AG08395 (cell line): ENCODE data around the gene OCA2.

ENCODE experiments used
- DNase-seq: peaks from one replicate; pipeline ENCODE4 v3.0.0; 2012; ENCODE audit warnings: mixed read lengths, low spot score

The OCA2 gene

DNA sequence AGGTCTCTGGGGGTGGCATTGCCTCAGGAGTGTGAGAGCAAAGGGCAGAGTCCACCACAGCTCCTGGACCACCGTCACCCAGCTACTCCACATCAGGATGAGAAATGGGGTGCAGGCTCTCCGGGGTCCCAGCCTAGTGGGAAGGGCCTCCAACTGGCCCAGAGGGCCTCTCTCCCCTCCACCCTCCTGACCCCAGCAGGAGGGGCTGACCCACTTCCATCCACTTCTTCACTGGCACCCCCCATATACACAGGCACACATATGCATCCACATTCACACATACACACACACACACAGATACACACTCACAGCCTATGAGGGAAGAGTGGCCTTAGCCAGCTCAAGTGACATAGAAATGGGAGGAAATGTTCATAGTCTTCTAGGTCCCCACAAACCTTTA is 286.0 kb downstream of the OCA2 start:
- DNase-seq = no peak

DNA sequence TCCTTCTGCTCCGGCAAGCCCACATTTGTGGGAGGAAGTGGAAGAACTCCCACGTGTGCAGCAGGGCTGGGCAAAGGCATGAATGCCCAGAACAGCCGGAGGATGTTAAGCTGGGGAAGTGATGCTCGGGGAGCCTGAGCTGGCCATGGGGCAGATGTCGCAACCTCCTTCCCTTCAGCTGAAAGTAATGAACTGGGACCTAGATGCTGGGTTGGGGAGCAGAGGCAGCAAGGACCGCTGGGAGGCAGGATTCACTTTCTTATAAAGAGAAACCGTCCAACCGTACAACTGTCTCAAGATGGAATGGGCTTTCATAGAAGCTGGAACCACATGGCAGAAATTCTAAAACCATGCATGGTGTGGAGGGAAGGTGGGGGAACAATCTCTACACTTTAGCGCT is 290.9 kb downstream of the OCA2 start:
- DNase-seq = no peak

DNA sequence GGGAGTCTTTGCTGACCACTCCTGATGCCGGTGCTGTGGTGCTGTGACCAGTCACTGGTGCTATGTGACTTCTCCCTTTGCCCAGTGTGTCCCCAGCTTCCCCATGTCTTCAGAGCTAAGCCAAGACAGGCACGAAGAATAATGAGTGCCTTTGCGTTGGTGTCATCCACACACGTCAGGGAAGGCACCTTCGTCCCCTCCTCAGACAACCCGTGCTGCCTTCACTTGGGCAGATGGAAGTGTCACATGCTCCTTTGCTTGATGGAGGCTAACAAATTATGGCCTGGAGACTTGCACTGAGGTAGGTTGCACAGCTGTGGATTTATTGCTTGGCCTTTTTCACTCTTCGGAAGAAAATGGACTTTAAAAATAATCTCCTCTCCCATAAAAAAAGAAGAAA is 291.8 kb downstream of the OCA2 start:
- DNase-seq = no peak

DNA sequence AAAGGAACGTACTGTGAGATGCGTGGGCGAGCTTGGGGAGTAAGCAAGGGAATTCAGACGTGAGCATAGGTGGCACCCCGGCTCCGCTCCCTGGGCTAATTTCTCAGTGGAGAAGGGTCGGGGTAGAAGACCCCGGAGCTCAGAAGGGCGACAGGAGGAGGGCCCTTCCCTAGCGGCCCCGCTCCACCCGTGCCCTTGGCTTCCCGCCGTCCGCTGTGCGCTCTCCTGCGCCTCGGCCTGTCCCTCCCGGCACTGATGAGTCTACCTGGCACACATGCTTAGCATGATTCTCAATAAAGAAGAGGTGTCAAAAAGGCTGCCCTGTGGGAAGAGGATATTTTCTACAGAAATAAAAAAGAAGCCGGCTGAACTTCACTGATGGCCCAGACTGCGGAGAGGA is 292.7 kb downstream of the OCA2 start:
- DNase-seq = no peak

DNA sequence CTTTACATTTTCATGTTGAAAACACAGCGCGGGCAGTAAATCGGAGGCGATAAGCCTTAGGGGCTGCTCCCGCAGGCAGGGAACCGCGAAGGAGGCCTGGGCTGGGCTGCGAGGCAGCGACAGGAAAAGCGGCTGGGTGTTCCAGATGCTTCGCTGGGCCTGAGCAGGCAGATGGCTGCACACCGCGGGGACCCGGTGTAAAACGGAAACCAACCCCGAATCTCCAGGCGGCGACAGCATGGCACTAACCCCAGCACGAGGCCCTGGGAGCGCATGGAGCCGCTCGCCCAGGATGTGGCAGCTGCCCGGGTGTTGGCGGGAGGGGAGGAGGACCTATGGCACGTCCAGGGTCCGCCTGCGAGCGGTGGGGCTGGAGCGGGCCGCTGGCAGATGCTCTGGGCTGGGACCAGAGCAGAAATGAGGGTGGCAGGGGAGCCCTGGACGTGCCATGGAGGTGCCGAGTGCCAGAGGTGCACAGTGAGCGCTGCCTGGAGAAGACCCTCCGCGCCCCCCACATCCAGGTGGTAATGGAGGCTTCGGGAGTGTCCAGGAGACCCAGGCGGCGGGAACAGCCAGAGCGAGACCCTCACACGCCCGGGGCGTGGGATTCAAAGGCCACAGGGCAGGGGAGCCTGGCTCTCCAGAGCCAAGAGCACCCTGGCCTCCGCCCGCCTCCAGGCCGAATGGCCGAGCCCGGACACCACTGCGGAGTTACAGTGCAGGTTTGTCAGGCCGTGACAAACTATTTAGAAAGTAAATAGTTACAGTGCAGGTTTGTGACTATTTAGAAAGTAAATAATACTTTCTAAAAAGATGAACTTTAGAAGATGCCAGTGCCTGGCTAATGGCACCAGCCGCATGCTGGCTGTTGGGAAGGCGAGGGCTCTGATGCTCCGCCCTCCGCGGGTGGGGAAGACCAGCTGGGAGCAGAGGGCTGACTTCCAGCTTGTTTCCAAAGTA is 293.6 kb downstream of the OCA2 start:
- no peak for DNase-seq

DNA sequence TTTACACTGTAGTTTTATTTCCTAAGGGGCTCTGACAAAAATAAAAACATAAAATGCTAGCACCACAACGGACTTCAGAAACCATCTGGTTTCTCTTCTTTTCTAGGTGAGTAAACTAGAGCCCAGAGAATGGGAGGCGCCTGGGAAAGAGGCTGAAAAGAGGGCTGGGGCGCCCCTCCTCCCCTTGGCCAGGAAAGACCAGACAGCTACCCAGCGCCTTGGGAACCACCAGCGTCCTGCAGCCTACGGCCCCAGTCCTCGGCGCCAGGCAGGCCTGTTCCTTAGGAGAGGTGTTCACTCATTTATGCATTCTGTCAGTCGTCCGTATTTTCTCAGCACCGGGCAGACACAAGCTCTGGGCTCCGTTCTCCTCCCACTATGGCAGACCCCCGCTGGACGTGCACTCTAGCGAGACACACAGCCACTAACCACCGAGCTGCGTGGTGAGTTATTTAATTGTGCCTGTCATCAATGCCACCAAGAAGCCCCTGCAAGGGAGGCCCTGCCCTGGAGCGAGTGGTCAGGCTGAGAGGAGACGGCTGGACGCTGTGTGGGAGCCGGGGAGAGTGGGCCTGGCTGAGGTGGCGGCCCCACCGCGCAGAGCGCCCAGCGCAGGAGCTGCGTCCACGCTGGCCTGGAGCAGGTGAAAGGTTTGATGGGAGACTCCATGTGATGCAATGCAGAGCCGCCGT is 294.4 kb downstream of the OCA2 start:
- no peak for DNase-seq

DNA sequence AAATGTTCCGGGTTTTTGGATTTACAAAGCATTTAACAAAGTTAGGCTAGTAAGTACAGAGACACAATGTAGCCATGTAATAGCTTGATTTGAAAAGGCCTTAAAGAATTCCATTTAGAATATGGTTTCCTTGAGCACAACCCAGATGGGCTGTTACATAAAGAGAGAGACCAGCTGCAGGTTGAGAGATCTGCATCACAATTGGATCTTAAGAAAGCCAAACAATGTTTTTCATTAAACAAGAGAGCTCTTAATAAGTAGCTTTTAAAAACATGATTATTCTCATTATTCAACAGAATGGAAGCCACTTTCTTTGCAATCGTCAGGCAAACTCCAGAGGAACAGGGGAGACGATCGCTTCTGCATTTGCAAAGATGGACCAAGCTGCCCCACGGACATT is 300.3 kb downstream of the OCA2 start:
- DNase-seq = no peak

DNA sequence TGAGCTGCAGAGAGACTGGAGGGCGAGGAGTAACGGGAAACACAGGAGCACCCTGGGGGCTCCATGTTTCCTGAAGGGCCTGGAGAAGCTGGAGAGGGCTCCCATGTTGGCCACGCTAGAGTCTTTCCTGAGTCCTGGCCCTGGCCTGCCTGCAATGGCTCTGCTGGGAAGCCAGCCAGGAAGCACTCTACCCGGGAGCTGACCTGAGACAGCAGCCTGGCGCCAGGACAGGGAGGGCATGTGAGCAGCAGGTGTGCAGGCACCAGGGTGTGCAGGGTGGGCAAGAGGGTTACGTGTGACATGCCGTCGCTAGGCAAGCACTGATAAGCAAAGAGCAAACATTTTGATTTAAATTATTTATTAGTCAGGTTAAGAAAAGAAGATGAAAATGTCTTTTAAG is 301.4 kb downstream of the OCA2 start:
- no peak for DNase-seq

DNA sequence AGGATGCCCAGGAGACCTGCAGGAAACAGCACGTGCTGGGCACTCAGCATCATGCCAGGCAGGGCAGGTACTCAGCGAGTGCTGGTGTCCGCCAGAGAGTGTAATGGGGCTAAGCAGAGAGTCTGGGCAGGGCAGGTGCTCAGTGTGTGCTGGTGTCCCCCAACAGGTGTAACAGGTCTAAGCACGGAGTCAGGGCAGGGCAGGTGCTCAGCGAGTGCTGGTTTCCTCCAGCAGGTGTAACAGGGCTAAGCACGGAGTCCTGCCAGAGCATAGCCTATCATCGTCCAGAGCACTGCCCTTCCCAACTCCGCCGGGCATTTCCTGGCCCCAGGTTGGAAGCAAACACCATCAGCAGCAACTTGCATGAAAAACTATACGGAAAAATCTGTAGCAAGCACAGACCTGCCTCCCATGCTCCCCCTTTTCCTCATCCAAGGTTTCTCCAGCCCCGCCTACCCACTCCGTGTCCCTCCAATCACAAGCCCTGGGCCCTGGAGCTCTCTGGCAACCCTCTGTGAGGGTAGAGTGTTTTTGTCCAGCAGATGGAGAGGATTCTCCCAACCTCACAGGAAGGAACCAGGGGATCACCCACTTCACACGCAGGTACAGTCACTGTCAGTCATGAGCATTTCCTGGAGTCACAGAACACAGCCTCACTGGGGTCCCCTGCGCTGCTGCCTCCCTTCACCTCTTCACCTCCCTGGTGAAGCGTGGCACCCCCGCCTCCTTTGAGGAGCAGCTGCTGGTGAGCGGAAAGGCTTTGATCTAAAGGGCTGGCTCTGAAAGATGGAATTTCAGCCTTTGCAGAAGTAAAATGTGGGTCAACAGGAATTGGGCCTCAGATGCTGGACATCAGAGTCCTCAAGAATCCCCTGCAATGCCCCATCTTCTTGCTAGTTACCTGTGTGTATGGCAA is 302.5 kb downstream of the OCA2 start:
- DNase-seq = no peak

DNA sequence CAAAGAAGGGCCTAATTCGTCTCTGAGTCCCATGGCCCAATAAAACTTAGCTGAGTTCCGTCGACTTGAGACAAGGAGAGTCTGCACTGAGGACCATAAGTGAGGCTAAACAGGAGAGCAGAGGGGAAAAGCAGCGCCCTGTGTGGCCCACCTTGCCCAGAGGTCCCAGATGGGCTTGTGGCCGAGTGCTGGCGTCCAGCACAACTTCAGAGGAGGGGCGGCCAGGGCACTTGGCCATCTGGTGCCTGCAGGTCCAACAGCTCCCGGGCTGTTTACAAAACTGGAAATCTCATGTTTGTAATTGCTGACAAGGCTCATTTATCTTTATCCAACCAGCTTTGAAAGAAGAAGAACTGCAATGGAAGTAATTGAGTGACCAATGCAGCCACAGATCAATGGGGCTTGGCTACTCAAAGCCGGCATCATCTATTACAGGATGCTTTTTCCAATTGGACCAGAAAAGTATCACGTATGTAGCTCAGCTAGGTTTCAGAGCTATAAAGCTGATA is 306.3 kb downstream of the OCA2 start:
- no peak for DNase-seq

DNA sequence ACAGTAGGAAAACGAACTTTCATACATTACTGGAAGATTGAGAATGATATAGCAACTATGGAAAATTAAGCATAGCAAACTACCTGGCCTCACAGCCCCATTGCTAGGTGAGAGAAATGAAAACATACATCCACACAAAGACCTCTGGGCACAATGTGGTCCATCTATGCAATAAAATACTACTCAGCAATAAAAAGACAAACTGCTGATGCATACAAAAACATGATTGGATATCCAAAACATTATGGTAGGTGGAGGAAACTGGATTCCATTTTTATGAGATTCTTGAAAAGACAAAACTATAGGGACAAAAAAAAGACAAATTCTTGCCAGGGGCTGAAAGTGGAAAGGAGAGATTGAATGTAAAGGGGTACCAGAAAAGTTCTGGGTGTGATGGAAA is 308.8 kb downstream of the OCA2 start:
- no peak for DNase-seq

DNA sequence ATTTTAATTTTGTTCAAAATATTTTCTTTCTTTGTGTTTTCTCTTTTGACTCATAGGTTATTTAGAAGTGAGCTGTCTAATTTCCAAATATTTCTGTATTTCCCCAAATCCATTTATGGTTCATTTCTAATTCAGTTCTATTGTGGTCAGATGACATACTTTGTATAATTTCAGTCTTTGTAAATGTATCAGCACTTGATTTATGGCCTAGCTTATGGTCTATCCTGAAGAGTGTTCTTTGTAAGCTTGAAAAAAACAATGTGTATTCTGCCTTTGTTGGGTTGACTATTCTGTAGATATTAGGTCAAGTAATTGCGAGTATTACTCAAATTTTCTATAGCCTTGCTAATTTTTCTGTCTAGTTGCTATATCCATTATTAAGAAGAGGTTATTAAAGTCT is 311.2 kb downstream of the OCA2 start:
- no peak for DNase-seq

DNA sequence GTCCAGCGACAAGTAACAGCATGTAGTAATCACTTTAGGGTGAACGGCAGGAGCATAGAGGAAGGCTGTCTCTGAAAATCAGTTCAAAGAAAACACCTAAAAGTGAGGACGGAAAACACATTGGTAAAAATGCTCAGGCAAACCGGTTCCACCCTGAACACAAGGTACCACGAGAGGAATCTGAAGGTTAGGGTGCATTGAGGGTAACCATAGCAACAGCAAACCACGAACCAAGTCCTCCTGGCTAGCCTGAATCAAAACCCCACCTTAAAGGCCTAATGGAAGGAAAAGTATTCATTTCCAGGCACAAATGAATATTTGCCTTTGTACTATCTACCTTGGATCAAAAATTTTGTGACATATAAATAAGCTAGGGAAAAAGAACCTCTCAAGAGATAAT is 315.0 kb downstream of the OCA2 start:
- DNase-seq = no peak

DNA sequence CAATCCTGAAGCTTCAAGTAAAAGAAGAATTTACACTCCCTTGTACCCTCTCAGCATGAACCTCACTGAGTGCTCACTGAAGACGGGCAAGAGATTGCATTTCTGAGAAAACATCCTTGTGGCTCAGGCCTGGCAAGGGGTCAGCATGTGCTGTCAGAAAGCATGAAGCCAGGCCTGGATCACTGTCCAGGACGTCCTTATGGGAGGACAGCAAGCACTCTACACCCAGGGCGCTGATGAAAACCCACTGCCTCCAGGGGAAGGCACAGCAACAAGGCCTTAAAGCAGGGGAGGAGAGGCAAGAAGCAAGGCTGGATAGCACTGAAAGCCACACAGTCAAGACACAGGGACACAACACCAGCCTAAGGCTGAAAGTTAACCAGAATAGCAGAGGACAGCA is 315.4 kb downstream of the OCA2 start:
- DNase-seq = no peak

DNA sequence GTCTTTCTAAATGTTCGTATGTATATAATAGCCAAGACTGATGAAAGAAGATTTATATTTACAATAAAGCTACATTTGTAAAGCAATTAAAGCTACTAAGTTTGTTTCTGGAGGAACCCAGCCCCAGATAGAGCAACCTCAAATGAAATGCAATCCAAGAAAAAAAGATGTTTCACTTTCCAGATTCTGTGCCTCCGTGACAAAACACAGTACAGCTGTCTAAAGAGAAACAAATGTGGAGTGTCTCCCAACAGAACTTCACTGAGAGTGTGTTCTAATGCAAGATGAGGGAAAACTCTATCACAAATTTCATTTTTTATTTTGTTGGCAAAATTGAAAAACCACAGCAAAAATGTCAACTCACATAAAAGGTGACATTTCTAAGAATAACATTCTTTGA is 317.0 kb downstream of the OCA2 start:
- no peak for DNase-seq

DNA sequence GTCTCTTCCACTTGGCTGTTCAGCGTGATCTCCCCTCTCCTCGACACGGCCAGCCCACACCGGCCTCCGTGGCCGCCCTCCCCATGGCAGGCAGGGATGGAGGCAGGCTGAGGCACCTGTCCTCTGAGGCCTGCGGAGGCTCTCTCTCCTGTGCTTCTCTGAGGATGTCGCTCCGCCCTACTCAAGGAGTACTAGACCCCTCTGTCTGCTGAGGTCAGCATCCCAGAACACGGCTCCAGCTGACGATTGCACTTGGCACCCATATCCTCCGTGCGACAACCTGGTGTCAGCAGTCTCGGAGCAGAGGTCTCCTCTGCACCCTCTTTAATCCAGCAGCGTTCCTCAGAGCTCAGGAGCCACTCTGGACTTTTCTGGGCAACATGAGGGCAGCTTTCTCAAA is 322.6 kb downstream of the OCA2 start:
- no peak for DNase-seq

DNA sequence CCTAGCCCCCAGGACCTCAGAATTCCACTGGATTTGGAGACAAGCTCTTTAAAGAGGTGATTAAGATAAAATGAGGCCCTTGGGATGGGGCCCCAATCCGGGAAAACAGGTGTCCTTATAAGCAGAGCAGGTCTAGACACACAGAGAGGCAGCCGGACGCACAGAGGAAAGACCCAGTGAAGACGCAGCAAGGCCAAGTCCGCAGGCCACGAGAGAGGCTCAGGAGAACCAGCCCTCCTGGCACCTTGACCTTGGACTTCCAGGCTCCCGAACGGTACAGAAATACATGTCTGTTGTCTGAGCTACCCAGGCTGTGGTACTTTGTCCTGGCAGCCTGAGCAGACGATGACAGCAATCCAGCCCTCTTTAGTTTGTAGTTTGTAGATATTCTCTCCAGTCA is 324.5 kb downstream of the OCA2 start:
- DNase-seq = no peak

DNA sequence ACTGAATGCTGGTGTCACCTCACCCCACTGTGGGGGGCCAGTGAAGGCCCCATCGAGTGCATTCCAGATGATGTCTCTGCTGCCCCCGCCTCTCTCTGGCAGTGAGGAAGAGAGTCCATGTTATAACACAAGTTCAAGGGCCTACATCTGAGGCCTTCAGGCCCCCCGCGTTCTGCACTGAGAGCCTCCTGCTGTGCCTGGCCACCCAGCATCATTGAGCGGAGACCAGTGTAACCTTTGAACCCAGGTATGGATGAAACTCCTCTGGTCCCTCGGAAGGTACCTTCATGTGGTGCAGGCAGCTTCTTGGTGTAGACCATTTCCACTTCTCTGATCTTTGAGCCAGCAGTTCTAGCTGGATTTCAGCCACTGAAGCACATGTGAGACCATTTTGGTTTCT is 324.9 kb downstream of the OCA2 start:
- no peak for DNase-seq

DNA sequence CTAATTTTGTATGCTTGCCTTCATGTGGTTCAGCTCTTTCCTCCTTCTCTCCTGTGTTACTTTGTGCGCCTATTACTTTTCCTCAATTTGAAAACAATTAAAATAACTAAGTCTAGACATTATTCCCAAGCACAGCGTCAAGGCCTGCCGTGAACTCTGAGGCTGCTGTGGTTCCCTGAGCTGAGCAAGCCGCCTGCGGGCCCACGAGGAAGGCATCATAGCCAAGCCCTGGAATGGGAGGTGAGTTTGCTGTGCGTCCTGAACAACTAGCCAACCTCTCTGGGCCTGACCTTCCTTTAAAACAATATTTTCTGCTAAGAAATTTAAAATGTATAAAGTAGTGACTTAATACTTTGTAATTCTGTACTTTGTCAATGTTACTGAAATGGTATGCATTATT is 327.2 kb downstream of the OCA2 start:
- DNase-seq = no peak

DNA sequence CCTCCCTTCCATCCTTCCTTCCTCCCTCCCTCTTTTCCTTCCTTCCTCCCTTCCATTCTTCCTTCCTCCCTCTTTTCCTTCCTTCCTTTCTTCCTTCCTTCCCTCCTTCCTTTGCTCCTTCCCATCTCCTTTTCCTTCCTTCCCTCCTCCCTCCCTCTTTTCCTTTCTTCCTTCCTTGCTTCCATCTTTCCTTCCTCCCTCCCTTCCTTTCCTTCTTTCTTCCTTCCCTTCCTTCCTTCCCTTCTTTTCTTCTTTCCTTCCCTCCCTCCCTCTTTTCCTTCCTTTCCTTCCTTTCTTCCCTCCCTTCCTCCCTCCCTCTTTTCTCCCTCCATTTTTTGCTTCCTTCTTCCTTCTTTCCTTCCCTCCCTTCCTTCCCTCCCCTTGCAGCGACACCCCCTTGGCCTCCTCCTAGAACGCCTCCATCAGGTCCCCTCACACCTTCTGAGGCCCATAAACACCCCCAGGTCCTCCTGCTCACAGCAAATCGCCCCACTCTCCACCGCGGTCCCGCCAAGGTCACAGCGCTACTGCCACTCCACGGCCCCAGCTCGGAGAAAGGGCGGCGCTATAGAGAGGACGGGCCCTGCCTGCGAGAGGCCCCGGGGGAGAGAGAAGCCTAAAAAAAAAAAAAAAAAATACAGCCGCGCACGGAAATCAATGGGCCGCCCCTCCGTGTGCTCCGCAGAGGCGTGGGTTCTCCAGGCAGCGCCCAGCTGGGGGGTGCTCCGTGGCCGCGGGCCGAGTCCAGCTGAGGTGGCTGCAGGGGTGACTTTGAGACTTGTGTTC is 328.2 kb downstream of the OCA2 start:
- DNase-seq = no peak

DNA sequence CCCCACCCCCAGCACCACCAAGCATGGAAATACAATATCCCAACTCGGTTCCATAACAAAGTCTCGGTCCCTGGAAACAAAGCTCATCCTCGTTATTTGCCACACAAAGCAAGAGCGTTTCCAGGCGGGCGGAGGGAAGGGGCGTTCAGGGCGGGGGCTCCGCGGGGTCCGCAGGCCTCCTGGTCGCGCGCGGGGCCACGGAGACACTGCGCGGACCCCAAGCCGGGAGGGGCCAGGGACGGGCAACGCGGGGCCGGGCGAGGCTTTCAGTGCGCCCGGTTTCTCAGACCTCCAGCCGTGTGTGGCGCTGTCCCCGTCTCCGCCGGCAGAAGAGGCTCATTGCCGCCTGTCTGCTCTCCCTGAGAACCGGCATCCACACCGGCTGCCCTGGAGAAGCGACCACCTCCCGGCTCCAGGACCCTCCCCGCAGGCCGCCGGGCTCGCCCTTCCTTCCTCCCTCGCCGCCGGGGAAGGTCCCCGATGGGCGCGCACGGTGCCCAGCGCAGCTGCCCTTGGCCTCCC is 329.0 kb downstream of the OCA2 start:
- no peak for DNase-seq
